ENCODE measurements around the gene RMI2.

DNA sequence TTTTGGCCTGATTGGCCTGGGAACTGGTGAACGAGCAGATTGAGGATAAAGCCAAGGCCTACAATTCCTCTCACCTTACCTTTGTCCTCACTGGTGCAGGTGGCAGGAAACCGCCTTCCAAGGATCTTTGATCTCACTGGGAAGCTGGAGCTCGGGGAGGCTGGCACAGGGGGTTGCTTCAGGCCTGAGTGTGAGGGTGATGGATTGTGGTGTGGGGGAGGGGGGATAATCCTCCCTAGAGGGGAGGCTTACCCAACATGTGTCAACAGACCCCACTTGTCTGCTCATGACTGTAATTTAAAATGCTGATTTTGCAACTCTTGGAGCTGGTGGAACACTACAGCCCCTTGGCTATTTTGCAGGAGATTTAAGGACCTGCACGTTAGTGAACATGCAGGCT, 4.5 kb upstream of the RMI2 start:
- TF ChIP-seq, protein P1, sequence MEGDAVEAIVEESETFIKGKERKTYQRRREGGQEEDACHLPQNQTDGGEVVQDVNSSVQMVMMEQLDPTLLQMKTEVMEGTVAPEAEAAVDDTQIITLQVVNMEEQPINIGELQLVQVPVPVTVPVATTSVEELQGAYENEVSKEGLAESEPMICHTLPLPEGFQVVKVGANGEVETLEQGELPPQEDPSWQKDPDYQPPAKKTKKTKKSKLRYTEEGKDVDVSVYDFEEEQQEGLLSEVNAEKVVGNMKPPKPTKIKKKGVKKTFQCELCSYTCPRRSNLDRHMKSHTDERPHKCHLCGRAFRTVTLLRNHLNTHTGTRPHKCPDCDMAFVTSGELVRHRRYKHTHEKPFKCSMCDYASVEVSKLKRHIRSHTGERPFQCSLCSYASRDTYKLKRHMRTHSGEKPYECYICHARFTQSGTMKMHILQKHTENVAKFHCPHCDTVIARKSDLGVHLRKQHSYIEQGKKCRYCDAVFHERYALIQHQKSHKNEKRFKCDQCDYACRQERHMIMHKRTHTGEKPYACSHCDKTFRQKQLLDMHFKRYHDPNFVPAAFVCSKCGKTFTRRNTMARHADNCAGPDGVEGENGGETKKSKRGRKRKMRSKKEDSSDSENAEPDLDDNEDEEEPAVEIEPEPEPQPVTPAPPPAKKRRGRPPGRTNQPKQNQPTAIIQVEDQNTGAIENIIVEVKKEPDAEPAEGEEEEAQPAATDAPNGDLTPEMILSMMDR (IDR thresholded peaks at IDR 0.05; ENCODE audit: insufficient read depth, low read length), result no peak
- no peak for TF ChIP-seq POLR2AphosphoS5 (IDR thresholded peaks at IDR 0.05; ENCODE audit: low read depth)

Measured in HL-60 (cell line).